Mucosa of gallbladder (tissue), 1 donor: ENCODE data around the gene CBR4. TPM values are rescaled to one million over a fixed set of nuclear protein-coding genes. Genes with fewer than 3 reads are reported as not detected.

Source experiments
- DNase-seq: peaks from one replicate; pipeline ENCODE4 v3.0.0-alpha.2; 2020; ENCODE audit warnings: low spot score
- total RNA-seq: library from RNA; stranded (reverse); gene quantifications from one replicate; pipeline ENCODE4 v1.2.1, GENCODE V29; 2021
- donor health status: DM: no; HTN: no; CAD: no.

The CBR4 gene
- total RNA-seq, 1 donor from 2014 or later, result 25.2 TPM

- no peak for DNase-seq
Observed at GRCh38 chr4:169033660-169034059, 23.6 kb upstream of the CBR4 start.

GRCh38 chr4:169032883-169033645 lies 23.0 kb upstream of the CBR4 start:
- DNase-seq, result no peak

GRCh38 chr4:169032194-169032593 lies 22.1 kb upstream of the CBR4 start:
- no peak for DNase-seq

- no peak for DNase-seq
Observed at GRCh38 chr4:169031392-169031791, 21.3 kb upstream of the CBR4 start.

- no peak for DNase-seq
Observed at GRCh38 chr4:169030562-169030982, 20.5 kb upstream of the CBR4 start.

GRCh38 chr4:169029947-169030346 lies 19.9 kb upstream of the CBR4 start:
- no peak for DNase-seq

GRCh38 chr4:169027663-169028062 lies 17.6 kb upstream of the CBR4 start:
- DNase-seq, result no peak

- DNase-seq, result no peak
Observed at GRCh38 chr4:169025184-169025583, 15.1 kb upstream of the CBR4 start.

GRCh38 chr4:169024762-169025161 lies 14.7 kb upstream of the CBR4 start:
- DNase-seq, result peak; percentile 20

GRCh38 chr4:169018406-169018805 lies 8.4 kb upstream of the CBR4 start:
- no peak for DNase-seq

GRCh38 chr4:169017971-169018370 lies 7.9 kb upstream of the CBR4 start:
- DNase-seq, result no peak

- peak; percentile 18 for DNase-seq
Observed at GRCh38 chr4:169015186-169015623, 5.2 kb upstream of the CBR4 start.

GRCh38 chr4:169014586-169014985 lies 4.5 kb upstream of the CBR4 start:
- no peak for DNase-seq

- no peak for DNase-seq
Observed at GRCh38 chr4:169013396-169013795, 3.3 kb upstream of the CBR4 start.

- DNase-seq, result no peak
Observed at GRCh38 chr4:169012049-169012448, 2.0 kb upstream of the CBR4 start.

GRCh38 chr4:169009286-169010124 lies 550 bp downstream of the CBR4 start:
- peak; percentile 62 for DNase-seq

- DNase-seq, result no peak
Observed at GRCh38 chr4:169005453-169006099, 4.5 kb downstream of the CBR4 start.

GRCh38 chr4:169000315-169000714 lies 9.7 kb downstream of the CBR4 start:
- DNase-seq, result no peak

GRCh38 chr4:168999809-169000208 lies 10.2 kb downstream of the CBR4 start:
- no peak for DNase-seq

- no peak for DNase-seq
Observed at GRCh38 chr4:168998596-168998995, 11.5 kb downstream of the CBR4 start.

GRCh38 chr4:168995537-168996295 lies 14.3 kb downstream of the CBR4 start:
- DNase-seq, result no peak

GRCh38 chr4:168994958-168995357 lies 15.1 kb downstream of the CBR4 start:
- DNase-seq, result no peak
